Activated CD4-positive, alpha-beta T cell treated with anti-CD3 and anti-CD28 coated beads for 1 hour (primary cell): Measurements from ENCODE around the gene CHN2.

Source experiments
- DNase-seq: peaks from one replicate; pipeline ENCODE4 v3.0.0-alpha.2; 2020

The CHN2 gene

DNA sequence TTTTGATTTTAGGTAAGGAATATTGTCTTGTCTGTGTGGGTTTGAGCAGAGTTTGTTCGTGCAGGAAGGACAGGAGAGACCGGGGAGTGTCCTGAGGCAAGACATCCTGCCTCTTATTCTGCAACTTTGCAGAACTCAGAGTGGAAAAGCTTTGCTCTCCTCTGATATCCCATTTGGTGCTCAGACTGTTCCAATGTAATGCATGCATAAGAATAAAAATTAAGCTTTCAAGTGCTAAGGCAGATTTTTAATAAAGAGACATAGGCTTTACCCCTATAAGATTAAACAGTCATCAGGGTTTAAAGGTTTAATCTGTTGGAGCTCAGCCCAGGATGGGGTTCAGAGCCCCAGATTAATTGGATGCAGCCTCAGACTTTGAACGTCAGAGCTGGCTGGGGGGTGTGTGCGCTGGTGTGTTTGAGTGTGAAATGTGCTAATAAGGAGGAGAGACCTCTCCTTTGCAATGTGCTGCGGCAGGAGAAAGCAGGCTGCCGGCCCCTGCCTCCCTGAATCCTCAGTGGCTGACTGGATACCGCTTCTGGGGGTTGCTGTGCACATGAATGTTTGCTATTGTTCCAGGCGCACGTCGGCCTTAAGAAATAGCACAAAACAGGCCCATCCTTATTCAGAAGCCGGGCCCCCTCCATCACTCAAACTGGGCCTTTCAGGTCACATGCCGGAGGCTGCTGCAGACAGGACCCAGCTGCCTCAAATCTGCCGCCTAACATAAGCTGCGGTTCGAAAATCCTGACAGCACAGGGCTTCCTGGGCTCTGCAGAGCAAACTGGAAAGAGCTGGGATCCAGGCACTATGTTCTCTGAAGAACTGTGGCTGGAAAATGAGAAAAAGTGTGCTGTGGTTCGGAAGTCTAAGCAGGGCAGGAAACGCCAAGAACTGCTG, 285.0 kb downstream of the CHN2 start:
- DNase-seq, result no peak

DNA sequence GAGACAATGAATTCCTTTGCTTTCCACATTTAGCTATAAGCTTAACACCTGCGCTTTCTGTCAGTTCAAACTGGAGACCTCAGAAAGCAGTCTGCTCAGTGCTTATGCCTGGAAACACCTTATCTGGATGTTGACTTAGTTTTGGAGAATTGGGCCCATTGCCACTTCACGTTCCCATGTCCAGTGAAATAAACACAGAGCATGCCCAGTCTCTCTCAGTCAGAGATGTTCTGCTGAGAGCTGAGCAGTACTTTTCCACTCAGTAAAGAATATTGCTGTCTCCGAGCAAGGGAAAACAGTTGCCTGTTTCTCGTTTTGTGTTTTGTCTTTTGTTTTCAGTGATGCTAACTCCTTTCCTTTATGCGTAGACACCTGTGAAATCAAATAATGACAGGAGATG, 285.9 kb downstream of the CHN2 start:
- DNase-seq, result no peak

DNA sequence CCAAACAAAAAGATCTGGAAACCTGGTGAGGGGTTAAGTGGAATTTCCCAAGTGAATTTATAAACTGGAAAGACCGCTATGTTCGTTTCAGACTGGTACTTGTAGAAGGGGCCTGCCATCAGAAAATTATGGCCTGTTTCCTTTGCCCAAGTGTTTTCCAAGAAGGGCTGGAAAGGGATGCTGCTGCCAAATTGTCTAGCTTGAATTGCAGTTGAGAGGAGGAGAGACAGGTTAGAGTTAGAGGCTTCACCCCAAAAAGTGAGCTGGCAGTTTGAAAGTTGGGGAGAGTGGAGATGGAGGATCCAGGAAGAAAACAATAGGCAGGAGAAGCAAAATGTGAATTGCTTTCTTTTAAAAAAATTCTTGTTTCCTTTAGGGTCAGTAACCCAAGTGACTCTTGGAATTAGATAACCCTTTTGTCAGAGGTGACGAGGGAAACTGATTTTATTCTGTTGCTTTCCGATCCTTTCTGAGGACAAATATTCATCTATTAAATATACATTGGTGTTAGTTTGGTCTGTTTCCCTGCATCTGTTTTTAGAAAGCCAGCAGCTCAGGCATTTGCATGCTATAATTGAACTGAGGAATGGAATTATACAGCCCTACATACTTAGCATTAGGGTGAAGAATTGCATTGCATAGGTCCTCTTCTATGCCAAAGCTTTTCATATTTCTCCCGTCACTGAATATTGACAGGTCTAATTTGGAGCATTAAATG, 286.5 kb downstream of the CHN2 start:
- no peak for DNase-seq

DNA sequence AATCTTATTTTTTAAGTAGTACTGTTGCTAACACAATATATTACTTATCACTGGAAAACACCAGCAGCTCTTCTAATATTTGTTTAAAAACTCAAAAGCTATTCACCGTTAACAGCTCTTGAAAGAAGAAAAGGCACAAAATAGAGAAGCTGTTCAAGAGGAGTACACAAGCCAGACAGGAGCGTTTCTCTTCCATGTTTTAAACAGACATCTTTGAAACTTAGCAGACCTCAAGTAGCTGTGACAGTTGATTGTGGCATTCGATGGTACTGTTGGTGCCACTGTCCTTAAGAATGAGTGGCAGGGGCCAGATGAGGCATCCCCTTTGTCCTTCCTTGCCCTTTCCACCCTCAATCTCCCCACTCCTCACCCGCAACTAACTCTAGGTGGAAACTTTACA, 287.5 kb downstream of the CHN2 start:
- no peak for DNase-seq

DNA sequence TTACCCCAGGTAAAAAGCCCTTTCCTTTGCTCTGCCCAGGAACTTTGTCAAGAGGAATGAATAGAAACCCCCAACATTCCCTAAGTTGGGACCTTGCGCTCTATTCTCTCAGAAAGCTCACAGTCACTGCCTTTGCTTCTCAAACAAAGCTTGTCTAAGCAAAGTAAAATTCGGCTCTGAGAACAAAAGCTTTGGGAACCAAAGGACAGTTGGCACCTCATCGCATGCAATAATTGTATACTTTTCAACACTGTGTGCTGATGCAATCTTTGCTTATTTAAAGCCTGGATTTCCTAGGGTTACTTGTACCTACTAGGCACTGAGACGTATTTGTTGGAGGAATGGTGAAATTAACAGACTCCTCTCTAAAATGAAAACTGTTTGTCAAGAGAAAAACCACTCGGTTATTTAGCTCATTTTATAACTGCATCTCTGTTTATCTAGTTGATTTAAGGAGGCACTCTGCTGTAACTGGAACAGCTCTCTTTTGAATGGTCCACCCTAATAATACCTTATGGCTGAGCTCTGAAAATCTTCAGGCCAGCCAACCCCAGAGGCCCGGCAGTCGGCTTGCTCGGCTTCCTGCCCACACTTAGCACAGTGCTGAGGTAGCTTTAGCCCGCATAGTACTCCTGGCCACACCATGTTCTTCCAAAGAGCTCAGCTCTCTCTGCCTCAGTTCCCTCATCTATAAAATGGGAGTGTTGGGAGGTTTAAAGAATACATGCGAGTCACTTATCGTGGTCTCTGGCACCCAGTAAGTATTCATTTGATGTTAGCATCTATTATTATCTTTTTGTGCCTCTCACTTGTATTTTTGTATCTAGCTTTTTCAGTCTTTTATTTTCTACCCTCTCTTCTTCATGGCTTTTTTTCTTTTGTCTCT, 288.9 kb downstream of the CHN2 start:
- no peak for DNase-seq

DNA sequence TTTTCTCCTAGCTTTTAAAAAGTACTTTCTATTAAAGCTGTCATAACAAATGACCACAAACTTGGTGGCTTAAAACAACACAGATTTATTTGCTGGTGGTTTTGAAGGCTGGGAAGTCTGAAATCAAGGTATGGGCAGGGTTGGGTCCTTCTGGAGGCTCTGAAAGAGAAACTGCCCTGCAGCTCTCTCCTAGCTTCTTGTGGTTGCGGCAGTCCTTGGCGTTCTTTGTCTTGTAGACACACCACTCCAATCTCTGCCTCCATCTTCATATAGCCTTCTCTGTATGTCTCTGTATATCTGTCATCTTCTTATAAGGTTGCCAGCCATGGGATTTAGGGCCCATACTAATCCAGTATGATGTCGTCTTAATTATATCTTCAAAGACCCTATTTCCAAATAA, 289.7 kb downstream of the CHN2 start:
- no peak for DNase-seq

DNA sequence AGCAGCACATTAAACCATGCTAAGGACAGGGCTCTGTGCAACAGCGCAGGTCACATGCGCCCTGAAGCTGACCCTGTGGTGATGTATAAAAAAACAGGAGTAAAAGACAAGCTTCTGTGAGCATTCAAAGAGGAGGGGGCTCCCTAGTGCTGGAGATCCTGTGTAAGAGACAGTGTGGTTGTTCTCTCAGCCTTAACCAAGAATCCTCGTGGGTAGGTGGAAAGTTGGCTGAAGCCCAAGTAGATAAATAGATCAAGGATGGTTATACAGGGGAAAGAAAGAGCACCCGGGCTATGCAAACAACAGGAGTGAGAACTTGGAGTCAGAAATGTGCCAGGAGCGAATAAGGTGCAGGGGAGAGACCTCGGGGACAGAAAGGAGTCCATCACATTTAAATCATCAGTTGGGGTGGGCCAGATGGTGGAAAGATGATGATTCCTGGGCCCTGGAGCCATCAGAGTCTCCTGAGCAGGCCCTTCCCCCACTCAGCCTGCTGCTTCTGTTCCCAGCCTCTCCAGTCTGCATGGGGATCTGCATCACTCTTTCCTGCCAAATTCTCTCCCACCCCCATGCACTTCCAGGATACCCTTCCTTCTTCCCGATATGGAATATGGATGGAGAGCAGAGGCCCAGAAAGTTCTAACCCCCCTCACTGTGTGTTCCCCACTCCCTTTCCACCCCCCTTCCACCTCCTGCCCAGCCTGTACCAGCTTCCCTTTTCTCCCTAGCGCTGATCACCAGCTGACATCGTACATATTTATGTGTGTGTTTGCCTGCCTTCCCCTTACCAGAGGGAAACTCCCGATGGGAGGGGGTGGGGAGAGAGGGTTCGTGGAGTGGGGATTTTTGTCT, 291.0 kb downstream of the CHN2 start:
- no peak for DNase-seq

DNA sequence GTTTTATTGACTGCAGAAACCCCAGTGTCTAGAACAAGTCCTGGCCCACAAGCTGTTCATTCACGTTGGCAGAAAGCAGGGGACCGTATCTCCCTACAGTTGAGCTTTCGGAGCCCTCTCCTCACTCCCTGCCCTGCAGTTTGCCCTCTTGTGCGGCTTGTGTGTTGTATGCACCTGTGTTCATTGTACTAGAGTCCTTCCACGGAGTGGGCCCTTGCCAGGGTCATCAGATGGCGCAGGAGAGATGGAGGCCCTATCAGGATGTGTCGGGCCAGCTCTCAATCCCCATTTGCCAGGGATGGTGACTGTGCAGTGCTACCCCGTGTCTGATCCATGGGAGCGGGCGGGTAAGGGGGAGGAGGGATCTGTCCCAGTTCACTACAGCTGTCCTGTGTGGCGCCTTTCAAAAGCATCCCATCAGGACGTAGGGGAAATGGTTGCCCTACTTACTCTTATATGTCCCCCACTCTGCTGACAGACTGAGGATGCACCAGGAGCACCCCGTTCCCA, 291.7 kb downstream of the CHN2 start:
- DNase-seq, result no peak

DNA sequence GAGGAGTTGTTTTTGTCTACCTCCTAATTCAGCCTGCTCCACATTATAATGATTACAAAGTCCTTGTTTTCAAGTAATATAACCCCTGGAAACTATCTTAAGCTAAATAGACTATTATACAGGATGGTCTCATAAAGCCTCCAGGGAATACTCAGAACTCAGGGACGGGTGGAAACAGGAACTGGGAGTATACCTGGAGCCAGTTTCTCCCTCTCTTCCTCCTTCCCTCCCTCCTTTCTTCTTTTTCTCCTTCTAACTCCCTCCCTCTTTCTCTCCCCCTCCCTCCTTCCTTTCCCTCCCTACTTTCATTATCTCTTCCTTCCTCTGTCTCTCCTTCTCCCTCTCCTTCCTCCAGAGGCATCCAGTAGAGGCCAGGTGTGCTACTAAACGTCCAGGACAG, 292.8 kb downstream of the CHN2 start:
- DNase-seq, result no peak

DNA sequence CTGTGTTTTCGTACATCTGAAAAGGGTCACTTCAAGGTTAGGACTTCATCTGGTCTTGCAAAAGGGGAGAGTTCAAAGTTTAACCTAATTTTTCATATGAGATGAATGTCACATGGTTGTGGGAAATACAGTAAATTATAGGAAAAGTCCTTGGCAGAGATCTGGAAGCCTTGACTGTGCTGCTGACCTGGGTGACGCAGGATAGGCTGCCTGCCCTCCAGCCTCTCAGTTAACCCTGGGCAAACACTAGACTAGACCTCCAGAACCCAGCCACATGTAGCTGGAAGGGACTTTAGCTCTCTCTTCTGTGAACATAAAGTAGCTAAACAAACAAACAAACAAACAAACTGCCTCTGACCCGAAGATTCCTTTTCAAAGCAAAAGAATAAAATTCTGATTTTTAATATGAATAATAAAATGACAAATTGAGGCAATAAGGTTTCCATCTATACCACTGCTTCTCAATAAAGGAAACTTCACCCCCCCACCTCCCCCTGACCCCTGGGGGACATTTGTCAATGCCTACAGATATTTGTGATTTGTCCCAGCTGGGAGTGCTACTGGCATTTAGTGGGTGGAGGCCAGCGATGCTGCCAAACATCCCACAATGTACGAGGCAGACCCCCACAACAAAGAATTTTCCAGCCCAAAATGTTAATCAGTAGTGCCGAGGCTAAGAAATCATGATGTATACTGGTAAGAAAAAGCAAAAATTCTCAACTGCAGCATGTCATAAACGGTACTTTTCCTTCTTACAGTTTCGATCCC, 293.8 kb downstream of the CHN2 start:
- DNase-seq, result no peak

DNA sequence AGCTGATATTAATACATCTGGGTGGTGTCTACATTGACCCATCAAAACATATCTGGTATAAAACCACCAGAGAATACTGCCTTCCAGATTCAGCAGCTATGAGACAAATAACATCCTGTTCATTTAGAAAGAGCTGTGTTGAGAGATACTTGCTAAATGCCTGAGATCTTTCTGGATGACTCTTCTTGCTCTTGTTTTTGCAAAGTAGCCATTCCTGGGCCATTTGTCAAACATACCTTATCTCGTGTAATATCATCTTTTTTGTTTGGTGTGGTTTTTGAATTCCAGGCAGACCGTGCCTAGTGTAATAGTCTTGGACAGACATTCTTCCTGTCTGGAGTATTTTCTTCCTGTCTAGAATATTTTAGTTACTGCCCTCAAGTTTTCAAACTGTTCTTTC, 294.4 kb downstream of the CHN2 start:
- DNase-seq, result no peak

DNA sequence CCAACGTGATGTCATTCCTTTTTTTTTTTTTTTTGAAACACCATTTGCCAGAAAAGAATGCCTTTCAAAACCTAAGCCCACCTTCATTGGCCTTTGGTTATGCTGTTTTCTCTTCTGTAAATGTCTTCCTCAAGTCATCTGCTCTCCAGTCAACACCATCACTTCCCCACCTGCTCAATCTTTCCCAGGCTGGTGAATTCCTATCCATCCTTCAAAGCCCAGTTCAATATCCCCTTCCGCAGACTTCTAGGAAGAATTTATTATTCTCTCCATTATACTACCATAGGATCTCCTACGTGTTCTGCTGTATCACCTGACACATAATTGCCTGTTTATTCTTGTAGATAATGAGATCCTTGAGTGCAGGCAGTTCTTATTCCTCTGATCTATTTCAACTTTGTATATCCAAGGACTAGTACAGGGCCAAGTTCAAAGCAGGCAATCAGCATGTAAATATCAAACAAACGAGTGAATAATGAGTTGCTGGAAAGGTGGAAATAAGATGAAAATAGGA, 295.6 kb downstream of the CHN2 start:
- DNase-seq, result no peak

DNA sequence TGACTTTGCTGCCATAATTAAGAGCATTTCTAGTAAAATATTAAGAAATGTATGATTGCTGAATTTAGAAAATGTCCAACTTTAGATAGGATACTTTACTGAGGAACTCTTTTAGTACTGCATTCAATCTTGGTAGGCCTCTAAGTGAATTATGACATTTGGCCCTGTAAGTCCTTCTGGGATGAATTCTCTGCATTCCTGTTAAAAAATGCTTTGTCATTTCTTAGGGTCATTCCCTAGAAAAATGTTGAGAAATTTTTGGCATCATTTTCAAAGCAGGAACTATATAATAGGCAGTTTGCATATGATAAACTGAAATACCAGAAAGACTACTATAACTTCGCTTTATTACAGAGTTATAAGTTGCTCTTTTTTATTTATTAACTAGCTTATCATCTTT, 299.8 kb downstream of the CHN2 start:
- no peak for DNase-seq

DNA sequence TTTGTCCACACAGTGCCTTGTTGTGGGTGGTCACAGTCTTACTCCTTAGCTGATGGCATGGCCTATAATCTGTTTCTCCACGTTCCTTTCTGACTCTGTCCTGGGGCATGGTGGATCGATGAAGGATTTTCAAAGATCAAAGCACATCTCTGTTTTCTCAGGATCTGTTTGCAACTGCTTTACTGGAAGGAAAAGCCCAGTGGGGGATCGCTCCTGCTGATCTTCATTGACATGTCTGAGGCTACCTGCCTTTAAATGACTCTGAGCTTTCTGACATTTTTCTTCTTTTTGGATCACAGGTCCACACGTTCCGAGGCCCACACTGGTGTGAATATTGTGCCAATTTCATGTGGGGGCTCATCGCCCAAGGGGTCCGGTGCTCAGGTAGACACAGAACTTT, 301.1 kb downstream of the CHN2 start:
- no peak for DNase-seq

DNA sequence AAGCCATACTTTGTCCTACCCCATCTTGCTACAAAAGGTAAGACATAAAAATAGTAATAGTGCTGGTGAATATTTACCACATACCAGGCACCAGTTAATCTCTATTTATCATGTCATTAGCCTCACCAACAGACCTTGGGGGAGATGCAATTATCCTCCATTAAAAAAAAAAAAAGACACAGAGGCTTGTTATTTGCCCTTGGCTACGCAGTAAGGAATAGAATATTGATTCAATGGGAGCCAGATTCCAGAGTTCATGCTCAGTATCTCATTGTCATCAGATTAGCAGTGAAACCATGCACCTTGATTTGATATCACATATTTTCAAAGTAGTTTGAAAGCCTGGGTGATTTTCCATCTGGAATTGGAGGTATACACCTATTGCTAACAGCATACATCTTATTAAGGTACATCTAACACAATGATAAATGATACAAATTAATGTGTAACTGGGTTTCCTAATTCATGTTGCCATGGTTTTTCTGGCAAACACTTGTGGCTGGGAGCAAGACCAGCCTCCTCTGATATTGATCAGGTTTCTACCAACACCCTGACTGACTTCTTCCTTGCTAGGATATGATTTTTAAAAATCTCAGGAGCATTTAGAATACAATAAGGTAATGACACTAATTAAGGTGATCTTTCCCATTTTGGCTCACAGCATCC, 301.9 kb downstream of the CHN2 start:
- DNase-seq, result no peak

DNA sequence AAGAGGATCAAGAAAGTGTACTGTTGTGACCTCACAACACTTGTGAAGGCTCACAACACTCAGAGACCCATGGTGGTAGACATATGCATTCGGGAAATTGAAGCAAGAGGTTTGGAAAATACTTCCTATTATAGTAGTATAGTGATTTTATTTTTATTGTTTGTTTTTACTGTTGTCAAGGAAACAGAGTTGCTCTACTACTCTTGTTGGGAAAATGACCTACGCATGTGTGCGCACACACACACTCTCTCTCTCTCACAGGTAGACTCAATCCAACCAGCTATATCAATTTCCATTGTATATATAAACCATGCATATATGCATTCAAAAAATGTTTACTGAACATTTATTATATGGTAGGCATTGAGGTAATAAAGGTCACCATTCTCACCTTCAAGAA, 305.4 kb downstream of the CHN2 start:
- DNase-seq, result no peak

DNA sequence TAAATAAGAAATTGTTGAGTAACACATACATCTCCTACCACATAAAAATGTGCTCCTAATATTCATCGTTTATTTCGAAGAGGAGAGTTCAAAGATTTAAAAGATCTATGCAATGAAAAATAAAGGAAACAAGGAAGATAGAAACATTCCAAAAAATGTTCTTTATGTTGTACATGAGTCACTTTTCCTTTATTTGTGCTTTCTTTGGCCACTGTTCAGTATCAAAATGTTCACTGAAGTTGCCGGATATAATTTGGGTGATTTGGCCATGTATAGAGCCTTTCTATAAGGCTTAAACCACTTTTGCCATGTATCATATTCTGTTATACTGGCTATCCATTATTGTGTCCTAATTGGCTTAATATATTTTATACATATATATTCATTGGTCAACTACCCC, 306.1 kb downstream of the CHN2 start:
- no peak for DNase-seq

DNA sequence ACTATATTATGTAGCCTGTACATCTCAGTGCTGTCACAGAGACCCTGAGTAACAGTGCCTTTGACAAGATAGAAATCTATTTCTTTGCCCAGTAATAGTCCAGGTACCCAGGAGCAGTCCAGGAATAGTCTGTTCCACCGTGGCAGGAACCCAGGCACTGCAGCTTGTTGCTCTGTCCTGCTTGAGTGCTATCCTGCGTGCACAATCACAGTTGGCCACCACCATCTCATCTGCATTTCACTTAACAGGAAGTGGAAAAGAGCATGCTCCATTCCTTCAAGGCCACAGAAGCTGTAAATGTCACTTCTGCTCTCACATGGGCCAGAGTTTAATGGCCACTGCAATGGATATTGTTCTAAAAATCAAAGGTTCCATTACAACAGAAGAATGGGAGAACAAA, 307.6 kb downstream of the CHN2 start:
- DNase-seq, result no peak

DNA sequence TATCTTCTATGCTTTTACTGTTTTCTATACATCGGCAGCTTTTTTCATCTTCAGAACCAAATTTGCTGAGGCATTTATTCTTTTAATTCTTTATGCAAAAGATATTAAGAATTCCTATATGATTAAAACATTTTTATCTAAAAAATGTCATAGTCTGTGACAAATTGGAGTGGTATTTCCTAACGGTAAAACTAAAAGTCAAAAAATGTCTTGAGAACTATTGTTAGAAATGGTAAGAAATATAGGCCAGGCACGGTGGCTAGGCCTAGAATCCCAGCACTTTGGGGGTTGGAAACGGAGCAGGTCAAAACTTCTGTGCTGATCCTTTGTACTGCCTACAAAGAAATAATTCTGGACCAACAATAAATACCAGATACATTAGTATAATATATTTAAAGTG, 311.4 kb downstream of the CHN2 start:
- no peak for DNase-seq

DNA sequence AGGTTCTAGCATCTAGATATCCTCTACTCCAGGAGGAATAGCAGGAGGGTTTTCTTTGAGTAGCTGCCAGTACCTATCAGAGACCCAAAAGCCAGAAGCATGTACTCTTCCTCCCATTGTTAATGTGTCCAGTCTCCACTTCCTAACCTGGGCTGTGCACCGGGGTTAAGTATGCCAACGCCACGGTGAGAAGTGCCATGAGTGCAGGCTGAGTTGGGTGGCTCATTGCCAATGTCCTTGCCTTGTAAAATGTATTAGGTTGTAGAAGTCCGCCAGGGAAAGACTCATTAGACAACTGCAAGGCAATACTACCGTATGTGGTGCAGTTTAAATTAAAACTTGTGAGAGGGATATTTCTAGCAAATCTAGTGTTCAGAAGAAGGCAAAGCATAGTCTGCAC, 314.0 kb downstream of the CHN2 start:
- no peak for DNase-seq

DNA sequence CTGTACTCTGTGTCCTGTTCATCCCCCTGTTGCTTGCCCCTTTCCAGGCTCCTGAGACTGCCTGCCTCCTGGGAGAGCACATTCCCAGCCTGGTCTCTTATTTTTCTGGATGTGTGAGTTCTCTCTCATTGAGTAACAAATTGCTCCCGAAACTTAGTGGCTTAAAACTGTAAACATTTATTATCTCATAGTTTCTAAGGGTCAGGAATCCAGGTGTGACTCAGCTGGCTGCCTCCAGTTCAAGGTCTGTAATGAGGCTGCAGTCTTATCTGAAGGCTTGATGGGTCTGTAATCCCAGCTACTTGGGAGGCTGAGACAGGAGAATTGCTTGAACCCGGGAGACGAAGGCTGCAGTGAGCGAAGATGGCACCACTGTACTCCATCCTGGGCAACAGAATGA, 315.5 kb downstream of the CHN2 start:
- DNase-seq, result no peak
